ENCODE results near the gene TYMP.

Gene TYMP

DNA sequence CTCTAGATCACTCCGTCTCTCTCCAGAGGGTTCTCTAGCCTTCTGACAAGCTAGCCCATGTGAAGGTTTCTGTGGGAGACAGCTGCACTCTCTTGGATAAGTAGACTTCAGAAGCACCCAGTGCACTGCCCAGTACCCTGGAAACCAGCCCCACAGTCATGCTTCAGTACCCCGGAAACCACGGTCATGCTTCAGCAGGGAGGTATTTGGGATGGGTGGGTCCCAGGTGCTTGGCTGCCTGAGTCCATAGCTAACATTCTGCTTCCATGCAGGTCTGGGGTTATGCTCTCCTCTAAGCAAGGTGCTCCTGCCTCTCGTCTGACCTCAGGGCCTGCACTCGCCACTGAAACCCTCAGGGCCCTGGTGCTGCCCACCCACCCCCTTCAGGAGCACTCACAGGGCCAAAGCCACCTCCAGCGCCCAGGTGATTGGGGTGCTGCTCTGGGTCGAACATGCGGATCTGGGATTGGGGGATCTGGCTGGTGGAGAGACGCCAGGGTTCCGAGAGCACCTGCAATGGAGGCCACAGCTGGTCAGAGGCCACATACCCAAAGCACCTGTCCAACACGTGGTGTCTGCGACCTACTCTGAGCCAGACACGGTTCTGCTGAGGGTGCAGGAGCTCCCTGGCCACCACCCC lies 40.2 kb upstream of the TYMP start:
- H3K4me1 Mint-ChIP-seq (ENCODE audit: low read depth) = no peaks in the 10 kb centered on the region
- DNase-seq = no peak
- H3K9me3 Mint-ChIP-seq = no peaks in the 10 kb centered on the region
- H3K27me3 Mint-ChIP-seq = no peaks in the 10 kb centered on the region
- H3K36me3 Mint-ChIP-seq (ENCODE audit: low read depth) = peaks cover 72% of the 10 kb centered on the region
- no peak overlapping the region for H3K27ac Mint-ChIP-seq
- no peak overlapping the region for H3K4me3 Mint-ChIP-seq

DNA sequence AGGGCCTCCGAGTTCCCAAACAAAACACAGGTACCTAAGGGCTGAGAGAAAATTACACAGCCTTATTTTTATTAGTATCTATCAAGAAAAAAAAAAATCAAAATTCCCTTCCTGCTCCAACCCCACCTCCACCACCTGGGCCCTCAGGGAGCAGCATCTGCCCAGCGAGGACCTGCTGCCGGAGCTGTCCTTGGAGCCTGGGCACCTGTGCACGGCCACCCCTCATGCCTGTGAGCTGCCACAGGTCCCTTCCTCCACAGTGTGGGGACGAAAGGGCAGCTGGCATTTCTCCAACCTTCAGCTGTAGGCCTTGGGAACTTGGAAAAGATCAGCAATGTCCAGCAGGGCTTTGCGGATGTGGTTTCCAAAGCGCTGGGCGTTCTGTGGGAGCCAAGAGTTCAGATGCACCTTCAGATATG lies 39.2 kb upstream of the TYMP start:
- H3K4me3 Mint-ChIP-seq = no peak overlapping the region
- DNase-seq = no peak
- no peaks in the 10 kb centered on the region for H3K4me1 Mint-ChIP-seq (ENCODE audit: low read depth)
- H3K27ac Mint-ChIP-seq = no peak overlapping the region
- peaks cover 65% of the 10 kb centered on the region for H3K36me3 Mint-ChIP-seq (ENCODE audit: low read depth)
- H3K27me3 Mint-ChIP-seq = no peaks in the 10 kb centered on the region
- no peaks in the 10 kb centered on the region for H3K9me3 Mint-ChIP-seq

GRCh38 chr22:50568626-50569025 lies 38.8 kb upstream of the TYMP start:
- Mint-ChIP-seq H3K27me3 (no peaks in the 10 kb centered on the region), H3K4me1 (ENCODE audit: low read depth) (peaks cover 2% of the 10 kb centered on the region), H3K36me3 (ENCODE audit: low read depth) (peaks cover 62% of the 10 kb centered on the region), H3K27ac (no peak overlapping the region), H3K4me3 (no peak overlapping the region), H3K9me3 (no peaks in the 10 kb centered on the region)
- DNase-seq = no peak

DNA sequence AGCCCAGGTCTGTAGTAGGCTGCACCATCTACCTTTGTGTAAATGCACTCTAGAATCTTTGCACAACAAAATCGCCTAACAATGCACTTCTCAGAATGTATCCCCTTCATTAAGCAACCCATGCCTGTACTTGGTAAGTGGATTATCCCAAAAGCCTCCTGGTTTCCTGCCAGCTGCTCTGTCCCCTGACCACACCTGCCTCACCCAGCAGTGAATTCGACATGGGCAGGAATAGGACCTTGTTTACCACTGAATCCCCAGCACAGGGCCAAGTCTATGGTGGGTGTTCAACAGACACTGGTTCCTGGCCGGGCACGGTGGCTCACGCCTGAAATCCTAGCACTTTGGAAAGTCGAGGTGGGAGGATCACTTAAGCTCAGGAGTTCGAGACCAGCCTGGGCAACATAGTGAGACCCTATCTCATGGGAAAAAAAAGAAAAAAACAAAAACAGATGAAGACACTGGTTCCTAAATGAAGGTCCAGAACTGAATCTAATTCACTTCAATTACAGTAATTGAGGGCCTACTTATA lies 38.0 kb upstream of the TYMP start:
- H3K36me3 Mint-ChIP-seq (ENCODE audit: low read depth) = peaks cover 55% of the 10 kb centered on the region
- no peaks in the 10 kb centered on the region for H3K27me3 Mint-ChIP-seq
- H3K27ac Mint-ChIP-seq = no peak overlapping the region
- no peaks in the 10 kb centered on the region for H3K9me3 Mint-ChIP-seq
- H3K4me1 Mint-ChIP-seq (ENCODE audit: low read depth) = peaks cover 11% of the 10 kb centered on the region
- no peak for DNase-seq
- no peak overlapping the region for H3K4me3 Mint-ChIP-seq

- Mint-ChIP-seq H3K27me3 (no peaks in the 10 kb centered on the region), H3K4me1 (ENCODE audit: low read depth) (peaks cover 20% of the 10 kb centered on the region), H3K9me3 (no peaks in the 10 kb centered on the region), H3K36me3 (ENCODE audit: low read depth) (peaks cover 20% of the 10 kb centered on the region), H3K4me3 (no peak overlapping the region), H3K27ac (no peak overlapping the region)
- DNase-seq = no peak
Observed at GRCh38 chr22:50564289-50564688, 34.5 kb upstream of the TYMP start.

DNA sequence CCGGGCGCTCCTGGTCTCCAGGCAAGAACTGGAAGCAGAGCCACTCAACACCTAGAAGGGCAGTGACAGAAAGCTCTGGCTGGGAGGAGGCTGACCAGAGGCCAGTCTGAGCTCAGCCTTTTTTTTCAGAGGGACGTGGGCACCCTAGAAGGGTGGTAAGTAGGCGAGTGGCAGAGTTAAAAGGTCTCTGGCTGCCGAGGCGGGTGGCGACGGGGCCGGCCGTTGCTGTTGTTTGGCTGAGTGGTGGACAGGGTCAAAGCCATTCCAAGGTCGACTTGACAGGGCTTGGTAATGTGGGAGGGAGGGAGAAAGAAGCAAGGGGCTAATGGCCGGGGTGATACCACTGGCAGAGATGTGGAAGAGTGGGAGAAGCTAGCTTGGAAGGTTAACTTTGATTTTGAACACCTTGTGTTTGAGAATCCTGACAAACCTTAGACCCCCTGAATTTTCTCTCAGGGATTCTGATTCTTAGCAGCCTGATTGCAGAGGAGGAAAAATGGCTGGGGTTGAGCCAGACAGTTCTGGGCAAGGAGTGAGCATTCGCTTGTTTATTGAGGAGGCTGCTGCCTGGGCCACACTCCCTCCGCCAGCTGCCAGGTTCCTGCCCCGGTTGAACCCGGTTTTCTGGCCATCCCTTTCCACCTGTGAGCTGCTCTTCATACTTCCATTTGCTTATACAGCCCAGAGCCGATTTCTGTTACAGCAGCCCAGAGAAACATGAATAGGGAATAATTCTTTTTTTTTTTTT lies 33.8 kb upstream of the TYMP start:
- peak overlapping the region; percentile 89 for H3K4me3 Mint-ChIP-seq
- H3K27me3 Mint-ChIP-seq = no peaks in the 10 kb centered on the region
- peaks cover 20% of the 10 kb centered on the region for H3K4me1 Mint-ChIP-seq (ENCODE audit: low read depth)
- peaks cover 13% of the 10 kb centered on the region for H3K36me3 Mint-ChIP-seq (ENCODE audit: low read depth)
- peak overlapping the region; percentile 87 for H3K27ac Mint-ChIP-seq
- no peak for DNase-seq
- no peaks in the 10 kb centered on the region for H3K9me3 Mint-ChIP-seq

DNA sequence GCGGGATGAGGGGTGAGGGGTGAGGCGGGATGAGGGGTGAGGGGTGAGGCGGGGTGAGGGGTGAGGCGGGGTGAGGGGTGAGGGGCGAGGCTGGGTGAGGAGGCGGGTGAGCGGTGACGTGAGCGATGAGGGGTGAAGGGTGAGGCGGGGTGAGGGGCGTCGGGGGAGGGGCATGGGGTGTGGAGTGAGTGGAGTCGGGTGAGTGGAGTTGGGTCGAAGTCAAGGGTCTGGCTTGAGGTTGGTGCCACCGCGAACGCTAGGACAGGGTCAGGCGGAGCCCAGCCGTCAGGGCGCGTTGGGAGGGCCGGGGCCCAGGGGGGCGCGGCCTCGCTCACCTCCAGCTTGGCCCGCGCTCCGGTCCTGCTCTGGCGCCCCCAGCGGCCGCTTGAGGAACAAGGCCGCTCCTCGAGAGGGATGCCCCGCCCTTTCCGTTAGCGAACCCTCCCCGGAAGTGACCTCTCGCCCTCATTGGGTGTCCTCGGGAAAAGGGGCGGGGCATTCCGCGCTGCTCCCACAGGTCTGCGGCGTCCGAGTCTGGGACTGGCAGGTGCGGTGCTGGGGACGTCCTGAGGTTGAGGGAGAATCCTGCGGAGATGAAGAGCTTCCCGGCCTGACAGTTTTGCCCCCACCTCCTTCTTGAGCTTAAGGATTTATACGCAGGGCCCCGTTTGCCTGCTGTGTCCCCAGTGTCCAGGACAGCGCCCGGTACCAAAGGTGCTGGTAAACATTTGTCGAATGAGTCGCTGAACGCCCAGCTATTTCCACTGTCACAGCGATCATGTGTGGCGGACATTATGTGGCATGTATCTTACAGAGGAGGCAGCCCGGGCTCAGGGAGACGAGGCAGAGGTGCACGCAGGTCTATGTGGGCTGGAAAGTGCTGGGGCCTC lies 33.0 kb upstream of the TYMP start, which contains the start of gene SYCE3:
SYCE3 (minus strand) TSS at position 397 of the 890 bp plus-strand sequence. CDS start 6,514 bp downstream, outside the sequence.
- H3K36me3 Mint-ChIP-seq (ENCODE audit: low read depth) = peaks cover 5% of the 10 kb centered on the region
- DNase-seq = peak; percentile 99
- H3K4me1 Mint-ChIP-seq (ENCODE audit: low read depth) = peaks cover 20% of the 10 kb centered on the region
- peak within 1 kb of the TSS; percentile 89 for H3K4me3 Mint-ChIP-seq
- H3K27ac Mint-ChIP-seq = peak within 1 kb of the TSS; percentile 87
- no peaks in the 10 kb centered on the region for H3K27me3 Mint-ChIP-seq
- no peaks in the 10 kb centered on the region for H3K9me3 Mint-ChIP-seq

GRCh38 chr22:50561401-50562358 lies 31.9 kb upstream of the TYMP start:
- Mint-ChIP-seq H3K9me3 (no peaks in the 10 kb centered on the region), H3K36me3 (ENCODE audit: low read depth) (peaks cover 2% of the 10 kb centered on the region), H3K27ac (peak overlapping the region; percentile 45), H3K27me3 (no peaks in the 10 kb centered on the region), H3K4me1 (ENCODE audit: low read depth) (peaks cover 20% of the 10 kb centered on the region), H3K4me3 (no peak overlapping the region)
- no peak for DNase-seq

- Mint-ChIP-seq H3K27me3 (no peaks in the 10 kb centered on the region), H3K9me3 (no peaks in the 10 kb centered on the region), H3K4me1 (ENCODE audit: low read depth) (peaks cover 20% of the 10 kb centered on the region), H3K27ac (no peak overlapping the region), H3K36me3 (ENCODE audit: low read depth) (peaks cover 2% of the 10 kb centered on the region), H3K4me3 (no peak overlapping the region)
- no peak for DNase-seq
Observed at GRCh38 chr22:50560034-50560433, 30.2 kb upstream of the TYMP start.

GRCh38 chr22:50556703-50557102 lies 26.9 kb upstream of the TYMP start:
- Mint-ChIP-seq H3K27me3 (no peaks in the 10 kb centered on the region), H3K4me1 (ENCODE audit: low read depth) (peaks cover 7% of the 10 kb centered on the region), H3K27ac (no peak overlapping the region), H3K9me3 (no peaks in the 10 kb centered on the region), H3K36me3 (ENCODE audit: low read depth) (no peaks in the 10 kb centered on the region), H3K4me3 (no peak overlapping the region)
- DNase-seq = no peak

- Mint-ChIP-seq H3K36me3 (ENCODE audit: low read depth) (peaks cover 3% of the 10 kb centered on the region), H3K9me3 (no peaks in the 10 kb centered on the region), H3K27ac (no peak overlapping the region), H3K27me3 (no peaks in the 10 kb centered on the region), H3K4me3 (no peak overlapping the region), H3K4me1 (ENCODE audit: low read depth) (peaks cover 20% of the 10 kb centered on the region)
- no peak for DNase-seq
Observed at GRCh38 chr22:50553310-50553709, 23.5 kb upstream of the TYMP start.

DNA sequence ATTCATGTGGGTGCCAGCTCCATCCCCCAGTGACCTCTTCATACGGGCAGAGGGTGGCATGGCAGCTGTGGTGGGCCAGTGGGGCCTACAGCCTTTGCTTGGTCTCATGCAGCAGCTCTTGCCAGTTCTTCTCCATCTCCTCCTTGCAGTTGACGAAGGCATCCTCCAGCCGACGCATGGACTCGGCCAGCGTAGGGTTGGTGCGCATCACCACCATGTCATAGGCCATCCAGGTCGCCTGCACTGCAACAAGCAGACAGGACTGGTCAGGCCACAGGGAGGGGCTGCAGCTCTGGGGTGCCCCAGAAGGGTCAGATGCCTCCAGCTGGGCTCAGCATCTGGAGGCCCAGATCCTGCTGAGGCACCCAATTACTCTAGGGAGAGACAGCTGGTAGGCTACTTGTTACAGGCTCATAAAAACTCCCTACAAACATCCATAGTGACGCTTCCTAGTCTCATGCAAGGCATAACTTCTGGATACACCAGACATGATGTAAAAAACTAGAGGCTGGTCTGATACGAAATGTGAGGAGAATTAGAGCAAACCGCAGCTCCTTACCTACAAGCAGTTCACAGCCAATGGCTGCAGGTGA lies 21.4 kb upstream of the TYMP start:
- no peaks in the 10 kb centered on the region for H3K9me3 Mint-ChIP-seq
- no peak for DNase-seq
- peaks cover 26% of the 10 kb centered on the region for H3K4me1 Mint-ChIP-seq (ENCODE audit: low read depth)
- H3K4me3 Mint-ChIP-seq = no peak overlapping the region
- no peak overlapping the region for H3K27ac Mint-ChIP-seq
- H3K36me3 Mint-ChIP-seq (ENCODE audit: low read depth) = peaks cover 3% of the 10 kb centered on the region
- H3K27me3 Mint-ChIP-seq = no peaks in the 10 kb centered on the region

GRCh38 chr22:50550395-50550794 lies 20.6 kb upstream of the TYMP start:
- Mint-ChIP-seq H3K27ac (peak overlapping the region; percentile 85), H3K36me3 (ENCODE audit: low read depth) (peaks cover 3% of the 10 kb centered on the region), H3K27me3 (no peaks in the 10 kb centered on the region), H3K4me1 (ENCODE audit: low read depth) (peaks cover 34% of the 10 kb centered on the region), H3K9me3 (no peaks in the 10 kb centered on the region), H3K4me3 (peak overlapping the region; percentile 67)
- no peak for DNase-seq

Data from activated T-cell treated with anti-CD3 and anti-CD28 coated beads, Interleukin-2, amount 50 U/mL, for 24 hours (primary cell).